ENCODE measurements around the gene SSNA1. TPM values are rescaled to one million over a fixed set of nuclear protein-coding genes. Genes with fewer than 3 reads are reported as not detected.

The SSNA1 gene
- total RNA-seq, 1 donor: 59.7 TPM

GRCh38 chr9:137194388-137194787 lies 5.9 kb downstream of the SSNA1 start:
- Histone ChIP-seq H2AFZ (ENCODE audit: low read length) (no peak overlapping the region), H4K20me1 (ENCODE audit: insufficient read depth, low read length) (peaks cover 42% of the 10 kb centered on the region), H3K4me1 (ENCODE audit: insufficient read depth, low read length) (peaks cover 20% of the 10 kb centered on the region), H3K79me2 (ENCODE audit: insufficient read depth, low read length) (peaks cover 89% of the 10 kb centered on the region), H3K4me2 (ENCODE audit: insufficient read depth, low read length) (no peak overlapping the region), H3K4me3 (ENCODE audit: insufficient read depth, low read length) (no peak overlapping the region), H3K36me3 (ENCODE audit: insufficient read depth, low read length) (peaks cover 14% of the 10 kb centered on the region), H3K27ac (ENCODE audit: low read depth, low read length) (no peak overlapping the region), H3K9me3 (ENCODE audit: low read depth, low read length) (no peaks in the 10 kb centered on the region), H3K27me3 (ENCODE audit: insufficient read depth, low read length) (no peaks in the 10 kb centered on the region)
- no peak for TF ChIP-seq CTCF (IDR thresholded peaks at IDR 0.05; ENCODE audit: extremely low read depth, low read depth, low read length)
- DNase-seq (ENCODE audit: insufficient read length, low spot score, missing footprints): no peak

DNA sequence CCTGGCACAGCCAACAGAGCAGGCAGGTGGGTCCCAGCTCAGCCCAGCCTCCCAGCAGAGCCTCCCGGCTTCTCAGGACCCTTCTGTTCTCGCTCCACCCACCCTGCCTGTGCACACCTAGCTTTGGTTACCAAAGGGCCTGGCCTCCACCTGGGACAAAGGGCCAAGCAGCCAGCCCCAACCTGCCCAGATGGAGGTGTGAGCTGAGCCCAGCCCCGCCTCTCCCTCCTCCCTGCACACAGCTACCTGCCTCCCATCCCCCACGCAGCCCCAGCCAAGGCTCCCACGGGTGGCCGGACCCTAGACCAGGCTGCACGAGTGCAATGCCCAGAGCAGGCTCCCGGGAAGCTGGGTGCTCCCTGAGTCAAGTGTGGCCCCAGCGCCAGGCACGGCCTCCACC lies 6.4 kb downstream of the SSNA1 start:
- peaks cover 85% of the 10 kb centered on the region for H3K79me2 ChIP-seq (ENCODE audit: insufficient read depth, low read length)
- DNase-seq (ENCODE audit: insufficient read length, low spot score, missing footprints): no peak
- TF ChIP-seq CTCF (IDR thresholded peaks at IDR 0.05; ENCODE audit: extremely low read depth, low read depth, low read length): no peak
- no peak overlapping the region for H3K4me2 ChIP-seq (ENCODE audit: insufficient read depth, low read length)
- H2AFZ ChIP-seq (ENCODE audit: low read length): no peak overlapping the region
- H4K20me1 ChIP-seq (ENCODE audit: insufficient read depth, low read length): peaks cover 37% of the 10 kb centered on the region
- H3K9me3 ChIP-seq (ENCODE audit: low read depth, low read length): no peaks in the 10 kb centered on the region
- peaks cover 16% of the 10 kb centered on the region for H3K4me1 ChIP-seq (ENCODE audit: insufficient read depth, low read length)
- peaks cover 13% of the 10 kb centered on the region for H3K36me3 ChIP-seq (ENCODE audit: insufficient read depth, low read length)
- no peak overlapping the region for H3K4me3 ChIP-seq (ENCODE audit: insufficient read depth, low read length)
- H3K27me3 ChIP-seq (ENCODE audit: insufficient read depth, low read length): no peaks in the 10 kb centered on the region
- H3K27ac ChIP-seq (ENCODE audit: low read depth, low read length): no peak overlapping the region

DNA sequence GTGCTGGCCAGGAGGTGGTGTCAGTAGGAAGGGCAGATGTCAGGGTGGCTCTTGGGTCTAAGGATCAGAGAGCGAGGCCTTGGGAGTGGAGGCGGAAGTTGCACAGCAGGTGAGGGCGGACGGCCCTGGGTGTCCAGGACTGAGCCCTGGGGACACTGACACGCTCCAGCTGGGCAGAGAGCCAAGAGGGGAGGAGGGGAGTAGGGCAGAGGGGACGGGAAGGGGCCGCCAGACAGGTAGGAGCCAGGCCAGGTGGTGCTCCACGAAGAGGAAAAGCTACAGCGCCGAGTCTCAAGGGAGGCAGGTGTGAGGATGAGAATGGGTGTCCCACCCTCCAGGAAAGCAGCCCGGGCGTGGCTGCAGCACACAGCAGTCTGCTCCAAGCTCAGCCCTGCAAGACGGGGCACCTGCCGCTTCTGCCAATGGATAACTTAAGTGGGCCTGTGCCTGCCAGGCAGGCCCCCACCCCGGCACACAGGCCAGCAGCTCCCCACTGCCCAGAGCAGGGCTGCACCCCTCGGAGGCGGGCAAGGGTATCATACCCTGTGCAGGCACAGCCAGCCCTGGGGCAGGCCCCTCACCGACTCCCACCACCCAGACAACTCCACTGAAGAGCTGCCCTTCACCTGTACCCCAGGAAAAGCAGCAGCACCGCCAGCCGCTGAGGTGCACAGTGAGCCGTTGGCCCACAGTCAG lies 7.2 kb downstream of the SSNA1 start:
- H4K20me1 ChIP-seq (ENCODE audit: insufficient read depth, low read length): peaks cover 34% of the 10 kb centered on the region

More for the DNA sequence above, 7.2 kb downstream of the SSNA1 start:
- no peak overlapping the region for H3K27ac ChIP-seq (ENCODE audit: low read depth, low read length)
- no peaks in the 10 kb centered on the region for H3K27me3 ChIP-seq (ENCODE audit: insufficient read depth, low read length)
- no peak for TF ChIP-seq CTCF (IDR thresholded peaks at IDR 0.05; ENCODE audit: extremely low read depth, low read depth, low read length)
- H3K4me1 ChIP-seq (ENCODE audit: insufficient read depth, low read length): peaks cover 14% of the 10 kb centered on the region
- H3K9me3 ChIP-seq (ENCODE audit: low read depth, low read length): no peaks in the 10 kb centered on the region
- H3K4me3 ChIP-seq (ENCODE audit: insufficient read depth, low read length): no peak overlapping the region
- no peak for DNase-seq (ENCODE audit: insufficient read length, low spot score, missing footprints)
- H2AFZ ChIP-seq (ENCODE audit: low read length): no peak overlapping the region
- H3K36me3 ChIP-seq (ENCODE audit: insufficient read depth, low read length): peaks cover 9% of the 10 kb centered on the region
- H3K79me2 ChIP-seq (ENCODE audit: insufficient read depth, low read length): peaks cover 78% of the 10 kb centered on the region
- H3K4me2 ChIP-seq (ENCODE audit: insufficient read depth, low read length): no peak overlapping the region
